NOMO-1 treated with dmso at 0.1 percent for 144 hours (cell line): ENCODE measurements around the gene SKAP2.

Experiments
- DNase-seq: peaks from one replicate; lab custom pipeline; 2025; ENCODE audit not compliant: unreplicated experiment; lab: John Stamatoyannopoulos, UW

SKAP2 gene

DNA sequence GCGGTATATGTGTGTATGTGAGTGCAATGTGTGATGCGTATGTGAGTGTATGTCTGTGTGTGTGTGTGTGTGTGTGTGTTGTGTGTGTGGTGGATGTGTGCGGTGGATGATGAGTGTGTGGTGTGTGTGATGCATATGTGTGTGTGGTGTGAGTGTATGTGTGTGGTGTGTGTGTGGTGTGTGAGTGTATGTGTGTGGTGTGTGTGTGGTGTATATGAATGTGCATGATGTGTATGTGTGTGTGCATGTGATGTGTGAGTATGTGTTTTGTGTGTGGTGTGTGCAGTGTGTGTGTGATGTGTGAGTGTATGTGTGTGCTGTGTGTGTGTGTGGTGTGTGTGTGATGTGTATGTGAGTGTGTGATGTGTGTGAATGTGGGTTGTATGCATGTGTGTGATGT lies 222.0 kb downstream of the SKAP2 start:
- DNase-seq, result no peak

DNA sequence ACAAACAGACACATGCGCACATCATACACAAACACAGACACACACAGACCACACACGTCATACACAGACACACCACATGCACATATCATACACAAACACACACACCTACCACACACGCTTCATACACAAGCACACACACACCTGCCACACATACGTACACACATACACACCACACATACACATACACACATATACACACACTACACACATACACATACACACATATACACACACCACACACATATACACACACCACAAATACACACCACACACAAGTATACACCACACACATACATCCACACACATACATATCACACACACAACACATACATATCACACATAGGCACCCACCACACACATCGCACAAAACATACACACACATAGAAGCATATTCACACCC lies 224.7 kb downstream of the SKAP2 start:
- DNase-seq, result no peak

DNA sequence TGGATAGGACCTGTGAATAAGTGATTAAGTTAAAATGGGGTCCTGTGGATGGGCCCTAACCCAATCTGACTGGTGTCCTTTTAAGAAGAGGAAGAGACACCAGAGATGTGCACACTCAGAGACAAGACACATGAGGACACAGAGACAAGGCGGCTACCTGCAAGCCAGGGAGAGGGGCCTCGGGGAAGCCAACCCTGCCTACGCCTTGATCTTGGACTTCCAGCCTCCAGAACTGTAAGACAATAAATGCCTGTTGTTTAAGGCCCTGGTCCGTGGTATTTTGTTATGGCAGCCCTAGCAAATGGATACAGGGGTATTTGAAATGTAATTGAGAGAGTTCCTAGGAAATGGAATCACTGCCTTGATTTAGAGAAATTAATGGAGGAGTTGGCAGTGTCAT lies 225.3 kb downstream of the SKAP2 start:
- no peak for DNase-seq

DNA sequence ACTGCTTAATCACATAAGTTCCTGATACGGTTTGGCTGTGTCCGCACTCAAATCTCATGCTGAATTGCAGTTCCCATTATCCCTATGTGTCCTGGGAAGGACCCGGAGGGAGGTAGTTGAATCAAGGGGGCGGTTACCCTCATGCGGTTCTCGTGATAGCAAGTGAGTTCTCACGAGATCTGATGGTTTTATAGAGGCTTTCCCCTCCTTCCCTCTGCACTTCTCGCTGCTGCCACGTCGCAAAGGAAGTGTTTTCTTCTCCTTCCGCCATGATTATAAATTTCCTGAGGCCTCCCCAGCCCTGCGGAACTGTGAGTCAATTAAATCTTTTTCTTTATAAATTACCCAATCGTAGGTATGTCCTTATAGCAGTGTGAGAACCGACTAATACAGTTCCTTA lies 226.2 kb downstream of the SKAP2 start:
- no peak for DNase-seq

DNA sequence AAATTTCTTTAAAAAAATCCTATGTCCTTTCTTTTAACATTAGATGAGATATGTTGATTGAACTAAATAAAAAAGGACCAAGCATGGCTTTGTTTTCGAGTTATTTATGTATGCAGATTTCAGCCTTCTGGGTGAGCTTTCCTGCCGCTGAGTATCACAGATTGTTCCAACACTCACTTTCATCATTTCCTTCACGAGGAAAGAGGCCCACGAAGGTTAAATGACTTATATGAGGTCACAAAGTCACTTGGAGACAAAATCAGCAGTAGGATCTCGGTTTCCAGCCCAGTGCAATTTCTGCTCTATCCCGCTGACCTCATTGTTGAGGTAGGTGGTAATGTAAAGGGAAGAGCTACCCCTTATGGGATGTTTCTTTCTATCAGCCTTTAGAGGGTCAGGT lies 226.8 kb downstream of the SKAP2 start:
- DNase-seq, result no peak

DNA sequence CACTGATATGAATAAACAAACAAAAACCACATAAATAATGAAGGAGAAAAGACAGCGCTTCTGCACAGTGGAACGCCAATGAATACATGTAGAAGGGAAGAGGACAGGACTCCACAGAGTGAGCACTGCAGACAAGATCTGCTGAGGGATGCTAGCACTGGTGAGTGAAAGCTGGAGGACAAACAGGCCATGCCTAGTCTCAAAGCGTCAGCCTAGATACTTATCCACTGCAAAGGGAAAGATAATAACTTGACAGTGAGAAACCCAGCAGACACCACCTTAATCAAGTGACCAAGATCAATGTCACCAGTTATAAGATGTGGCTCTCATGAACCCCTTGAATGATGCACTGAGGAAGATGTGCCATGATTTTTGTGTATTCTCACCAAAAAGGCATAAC lies 227.6 kb downstream of the SKAP2 start:
- DNase-seq, result no peak

DNA sequence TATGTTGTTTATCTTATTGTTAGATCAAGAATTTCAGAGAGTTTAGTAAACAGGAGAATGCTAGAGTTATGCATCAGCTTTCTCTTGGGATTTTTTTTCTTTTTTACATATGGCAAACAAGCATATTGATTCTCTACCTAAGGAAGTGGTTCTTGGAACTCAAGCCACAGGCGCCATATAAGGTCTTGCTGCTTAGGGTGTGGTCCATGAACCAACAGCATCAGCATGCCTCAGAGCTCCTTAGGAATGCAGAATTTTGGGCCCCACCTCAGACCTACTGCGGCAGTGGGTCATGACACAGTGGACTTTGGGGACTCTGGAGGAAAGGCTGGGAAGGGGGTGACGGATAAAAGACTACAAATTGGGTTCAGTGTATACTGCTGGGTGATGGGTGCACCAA lies 230.8 kb downstream of the SKAP2 start:
- DNase-seq, result no peak

DNA sequence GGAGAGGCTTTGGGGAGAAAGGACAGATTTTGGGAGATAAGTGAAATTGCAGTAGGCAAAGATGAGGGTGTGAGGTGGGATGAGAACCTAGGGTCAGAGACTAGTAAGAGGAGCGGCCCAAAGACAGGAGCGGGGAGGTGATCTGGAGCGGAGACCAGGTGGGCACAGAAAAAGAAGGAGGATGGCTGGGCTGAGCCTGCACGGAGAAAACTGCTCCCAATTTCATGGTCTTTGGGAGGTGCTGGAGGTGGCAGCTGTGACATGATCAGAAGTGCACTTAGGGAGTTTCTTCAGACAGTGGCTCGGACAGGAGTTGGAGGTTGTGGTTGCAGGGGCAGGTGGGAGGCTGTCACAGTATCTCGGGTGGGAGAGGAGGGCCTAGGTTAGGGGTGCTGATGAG lies 232.8 kb downstream of the SKAP2 start:
- no peak for DNase-seq

DNA sequence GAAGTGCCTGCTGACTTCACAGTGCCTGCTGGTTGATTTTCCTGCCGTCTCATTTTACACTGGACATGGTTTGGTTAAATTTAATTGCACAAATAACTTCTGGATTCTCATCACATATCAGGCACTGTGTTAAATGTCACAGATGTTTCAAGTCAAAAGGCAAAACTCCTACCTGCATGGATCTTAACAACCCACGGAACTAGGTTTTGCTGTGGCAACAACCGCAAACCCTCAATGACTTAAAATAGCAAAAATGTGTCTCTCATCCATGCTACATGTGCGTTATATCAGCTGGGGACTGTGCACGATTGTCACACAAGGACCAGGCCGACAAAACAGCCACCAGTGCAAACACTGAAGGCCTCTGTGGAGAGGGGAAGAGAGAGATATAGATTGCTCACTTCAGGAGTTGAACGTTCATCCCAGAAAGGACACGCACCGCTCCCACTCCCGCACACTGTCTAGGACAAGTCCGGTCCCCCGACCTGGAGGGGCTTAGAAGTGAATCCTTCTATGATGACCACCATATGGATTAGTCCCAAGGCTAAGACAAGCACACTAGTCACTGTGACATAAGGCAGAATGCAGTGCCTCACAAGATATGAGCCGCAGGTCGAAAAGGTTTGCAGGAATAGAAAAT lies 233.3 kb downstream of the SKAP2 start:
- no peak for DNase-seq

DNA sequence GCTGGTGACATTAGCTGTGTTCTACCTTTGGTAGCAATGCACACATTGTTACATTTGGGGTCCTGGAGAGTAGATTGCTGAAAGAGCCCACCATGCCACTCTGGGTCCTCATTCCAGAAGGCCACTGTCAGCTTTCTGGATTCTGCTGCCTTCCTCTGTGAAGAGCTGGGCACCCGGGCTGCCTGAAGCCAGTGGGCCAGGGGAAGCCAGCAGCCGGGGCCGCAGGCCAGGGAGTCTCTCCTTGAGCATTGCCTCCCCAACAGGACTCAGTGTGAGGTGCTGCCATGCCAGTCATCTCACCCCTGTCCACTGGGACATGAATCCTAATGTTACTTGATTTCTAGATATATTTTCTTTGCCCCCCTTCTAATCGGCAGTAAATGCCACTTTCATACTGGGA lies 234.0 kb downstream of the SKAP2 start:
- DNase-seq, result no peak

DNA sequence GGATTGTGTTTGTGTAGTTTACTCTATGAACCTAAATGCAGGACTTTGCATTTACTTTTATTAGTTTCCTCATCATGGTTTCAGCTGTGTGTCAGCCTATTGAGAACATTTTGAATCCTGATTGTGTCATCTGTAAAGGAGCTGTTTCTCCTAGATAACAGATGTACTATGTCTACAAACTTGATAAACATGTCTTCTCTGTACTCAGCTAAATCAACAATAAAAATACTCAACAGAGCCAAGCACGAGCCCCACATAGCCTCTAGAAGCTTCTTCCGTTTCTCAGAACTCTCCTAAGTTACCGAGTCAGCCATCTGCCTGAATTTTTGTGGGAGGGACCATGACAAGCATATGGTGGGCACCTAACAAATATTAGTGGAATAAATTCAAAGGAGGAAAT lies 234.7 kb downstream of the SKAP2 start:
- DNase-seq, result no peak

DNA sequence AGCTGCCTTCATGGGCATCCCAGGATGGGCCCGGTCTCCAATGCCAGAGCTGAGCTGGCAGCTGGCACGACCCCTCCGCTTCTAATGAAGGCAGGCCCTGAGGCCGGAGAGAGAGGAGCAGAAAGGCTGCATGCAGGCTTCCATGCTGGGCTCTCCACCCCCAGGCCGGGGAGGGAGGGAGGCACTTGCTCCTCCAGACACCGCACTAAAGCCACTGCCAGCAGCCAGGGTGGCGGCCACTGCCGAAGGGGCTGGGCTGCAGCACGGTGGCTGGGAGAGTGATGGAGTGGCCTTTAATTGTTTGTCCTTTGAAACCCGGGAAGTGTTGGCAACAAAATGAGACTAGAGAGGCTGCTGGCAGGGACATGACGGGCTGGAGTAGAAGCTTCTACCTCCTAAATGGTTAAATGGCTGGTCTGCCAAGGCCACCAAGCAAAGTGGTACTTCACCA lies 236.5 kb downstream of the SKAP2 start:
- DNase-seq, result no peak

DNA sequence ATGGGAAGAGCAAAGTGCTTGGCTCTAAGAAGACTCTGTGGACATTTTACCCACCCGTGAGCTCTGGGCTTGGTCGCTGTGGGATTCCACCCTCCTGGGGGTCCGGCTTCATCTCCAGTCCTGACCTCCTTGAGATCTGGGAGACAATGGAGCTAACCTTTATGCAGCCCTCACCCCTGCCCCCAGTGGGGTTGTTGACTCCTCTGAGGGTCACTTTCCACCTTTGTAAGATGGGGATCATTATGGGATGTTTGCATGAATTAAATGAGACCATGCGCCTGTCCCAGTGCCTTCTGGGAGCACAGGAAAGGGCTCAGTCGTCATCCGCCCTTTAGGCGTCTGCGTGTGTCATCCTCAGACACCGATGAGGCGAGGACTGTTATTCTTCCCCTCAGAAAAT lies 237.2 kb downstream of the SKAP2 start:
- no peak for DNase-seq

DNA sequence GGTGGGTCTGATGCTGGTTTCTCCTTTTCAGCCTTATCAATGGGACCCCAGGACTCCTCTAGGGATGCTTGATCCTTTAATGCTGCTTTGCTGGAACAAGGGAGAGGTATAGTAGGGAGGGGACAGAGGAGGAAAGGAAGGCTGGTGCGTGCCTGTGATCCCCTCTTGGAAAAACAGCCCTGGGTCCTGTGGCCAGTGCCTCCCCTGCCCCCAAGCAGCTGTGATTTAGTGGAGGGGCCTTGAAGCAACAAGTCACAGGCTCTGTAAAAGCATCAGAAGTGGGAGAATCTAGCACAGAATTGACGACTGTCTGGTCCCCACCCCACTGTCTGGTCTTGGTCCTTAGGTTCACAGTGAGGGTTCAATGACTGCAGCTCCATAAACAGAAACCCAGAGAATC lies 237.7 kb downstream of the SKAP2 start:
- no peak for DNase-seq

DNA sequence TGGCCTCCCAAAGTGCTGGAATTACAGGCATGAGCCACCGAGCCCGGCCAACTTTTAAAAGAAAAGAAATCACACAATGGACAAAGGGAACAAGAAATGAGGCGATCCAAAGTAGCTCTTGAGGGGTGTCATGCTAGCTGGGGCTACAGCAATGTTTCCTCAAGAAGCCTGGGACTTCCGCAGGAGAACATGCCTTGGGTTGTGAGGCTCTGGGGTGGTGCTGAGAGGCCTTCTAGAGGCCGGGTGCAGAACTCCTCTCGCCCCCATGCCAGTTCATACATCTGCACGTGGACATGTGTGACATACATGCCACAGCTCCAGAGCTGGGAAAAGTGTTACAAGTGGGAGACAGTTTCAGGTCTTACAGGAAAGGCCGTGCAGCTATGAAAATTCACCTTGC lies 238.2 kb downstream of the SKAP2 start:
- DNase-seq, result no peak

DNA sequence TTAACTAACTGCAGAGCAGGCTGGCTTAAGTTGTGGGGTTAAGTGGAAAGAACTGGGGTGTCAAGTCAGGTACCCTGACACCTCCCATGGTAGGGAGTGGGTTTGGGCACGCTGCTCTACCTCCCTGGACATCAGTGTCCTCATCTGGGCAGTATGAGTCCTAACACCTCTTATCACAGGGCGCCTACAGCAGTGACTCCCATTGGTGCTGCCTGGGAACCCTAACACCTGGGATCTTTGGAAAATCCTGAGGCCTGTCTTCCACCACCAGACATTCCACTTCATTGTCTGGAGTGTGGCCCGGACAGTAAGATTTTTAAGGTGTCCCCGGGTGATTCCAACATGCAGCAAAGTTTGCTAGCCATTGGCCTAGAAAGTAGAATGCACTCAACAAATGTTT lies 239.1 kb downstream of the SKAP2 start:
- DNase-seq, result no peak

DNA sequence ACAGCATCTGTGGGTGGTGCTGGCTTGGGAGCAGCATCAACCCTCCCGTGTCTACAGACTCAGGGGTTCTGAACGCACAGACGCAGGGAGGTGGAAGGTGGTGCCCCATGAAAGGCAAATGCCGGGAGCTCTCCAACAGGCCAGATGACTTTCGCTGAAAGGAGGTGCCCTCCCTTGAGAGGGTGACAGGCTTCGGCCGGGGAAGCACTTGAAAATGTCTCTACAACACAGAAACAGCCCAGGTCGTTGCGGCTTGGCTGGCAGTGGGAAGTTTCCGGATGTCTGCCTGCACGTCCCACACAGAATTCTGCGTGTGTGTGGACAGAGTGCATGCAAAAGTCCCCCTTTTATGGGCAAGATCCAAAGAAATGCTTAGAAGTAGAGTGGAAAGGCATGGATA lies 239.6 kb downstream of the SKAP2 start:
- no peak for DNase-seq

DNA sequence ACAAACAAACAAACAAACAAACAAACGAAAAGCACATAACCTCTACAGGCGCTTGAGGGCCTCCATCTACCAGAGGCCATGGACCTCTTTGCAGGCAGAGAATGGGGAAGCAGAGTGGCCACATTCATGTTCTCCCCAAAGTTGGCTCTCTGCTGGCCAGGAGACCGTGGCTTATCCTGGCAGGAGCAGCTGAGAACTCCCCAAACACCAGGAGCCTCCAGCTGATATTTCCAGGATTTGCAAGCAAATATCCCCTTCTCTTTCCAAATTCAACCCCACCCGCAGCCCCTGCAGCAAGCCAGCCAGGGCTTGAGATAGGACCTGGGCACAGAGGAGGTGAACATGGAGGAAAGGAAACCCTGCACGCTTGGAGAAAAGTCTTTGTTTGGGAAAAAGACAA lies 240.0 kb downstream of the SKAP2 start:
- no peak for DNase-seq

DNA sequence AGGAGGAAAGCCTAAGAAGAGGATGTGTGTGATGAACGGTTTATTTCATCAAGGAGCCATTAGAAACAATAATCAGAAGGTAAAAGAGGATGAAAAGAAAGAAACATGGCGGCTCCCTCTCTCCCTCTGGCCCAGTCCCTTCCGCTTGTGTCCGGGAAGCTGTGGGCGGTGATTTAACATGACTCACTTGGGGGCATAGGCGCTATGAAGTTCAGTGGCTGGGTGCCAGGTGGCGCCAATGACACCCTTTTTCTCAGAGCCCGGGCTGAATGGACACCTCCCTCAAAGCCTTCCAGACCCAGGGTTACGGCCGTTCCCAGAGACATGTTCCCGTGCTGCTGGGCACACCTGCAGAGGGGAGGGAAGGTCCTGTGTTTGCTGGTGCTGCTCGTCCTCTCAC lies 244.0 kb downstream of the SKAP2 start:
- no peak for DNase-seq

DNA sequence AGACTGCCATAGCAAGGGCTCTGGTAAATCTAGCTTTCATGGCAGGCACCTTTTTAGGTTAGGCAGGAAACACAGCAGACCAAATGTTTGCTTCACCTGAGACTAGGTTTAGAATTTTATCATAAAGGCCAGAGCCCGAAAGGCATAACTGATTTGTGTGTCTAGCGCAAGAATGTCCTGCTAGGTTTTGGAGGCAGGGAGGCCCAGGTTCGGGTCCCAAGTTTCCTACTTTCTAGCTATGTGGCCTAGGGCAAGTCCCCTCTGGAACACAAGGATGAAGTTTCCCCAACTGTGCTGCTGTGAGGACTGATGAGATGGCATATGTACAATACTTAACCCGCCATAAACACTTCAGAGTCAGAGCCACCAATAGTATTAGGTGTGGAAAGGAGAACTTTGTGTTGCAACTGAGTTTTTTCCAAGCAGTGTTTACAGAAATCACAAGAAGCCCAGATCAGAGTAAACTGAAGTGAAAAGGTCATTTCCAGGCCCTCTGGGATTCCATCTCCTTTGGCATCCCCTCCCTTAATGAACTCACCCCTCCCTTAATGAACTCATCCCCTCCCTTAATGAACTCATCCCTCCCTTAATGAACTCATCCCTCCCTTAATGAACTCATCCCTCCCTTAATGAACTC lies 244.9 kb downstream of the SKAP2 start:
- DNase-seq, result no peak

DNA sequence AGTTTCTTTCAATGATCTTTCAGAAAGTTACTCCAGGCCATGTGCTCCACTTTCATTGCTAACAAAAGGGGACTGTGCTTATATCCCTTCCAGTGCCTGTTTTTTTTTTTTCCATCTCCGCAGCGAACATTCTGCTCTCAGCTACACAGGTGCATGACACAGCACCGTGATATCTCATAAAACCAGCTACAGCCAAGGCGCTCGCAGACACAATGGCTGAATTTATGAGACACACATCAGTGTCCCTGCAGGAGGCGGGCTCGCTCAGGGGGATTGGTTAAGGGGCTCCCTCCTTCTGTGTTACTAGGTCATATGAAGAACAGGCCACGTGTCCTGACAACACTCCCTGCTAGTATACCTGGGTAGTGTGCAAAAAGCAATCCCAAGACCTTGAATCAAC lies 245.5 kb downstream of the SKAP2 start:
- DNase-seq, result no peak

DNA sequence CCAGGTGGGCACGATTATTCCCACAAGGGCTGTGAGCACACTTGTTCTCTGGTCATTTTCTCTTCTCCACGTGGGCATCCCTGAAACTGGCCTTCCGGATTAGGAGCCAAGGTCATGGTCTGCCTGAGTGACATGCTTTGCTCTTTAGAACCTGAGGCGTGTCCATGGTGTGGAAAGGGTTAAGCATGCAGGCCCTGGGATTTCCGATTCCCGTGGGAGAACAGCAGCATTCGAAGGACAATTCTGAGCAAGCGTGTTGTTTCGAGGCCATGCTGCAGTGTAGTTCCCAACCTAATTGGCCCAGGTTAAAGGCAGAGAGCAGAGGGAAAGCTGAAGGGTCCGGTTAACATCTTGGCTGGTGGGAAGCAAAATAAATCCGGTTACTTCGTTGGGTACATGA lies 245.9 kb downstream of the SKAP2 start:
- no peak for DNase-seq
